ENCODE results near the gene PSPC1.

- TF ChIP-seq POLR2AphosphoS5 (IDR thresholded peaks at IDR 0.05) (no peak), POLR2A (IDR thresholded peaks at IDR 0.05) (no peak)
- TF ChIP-seq, protein P1, sequence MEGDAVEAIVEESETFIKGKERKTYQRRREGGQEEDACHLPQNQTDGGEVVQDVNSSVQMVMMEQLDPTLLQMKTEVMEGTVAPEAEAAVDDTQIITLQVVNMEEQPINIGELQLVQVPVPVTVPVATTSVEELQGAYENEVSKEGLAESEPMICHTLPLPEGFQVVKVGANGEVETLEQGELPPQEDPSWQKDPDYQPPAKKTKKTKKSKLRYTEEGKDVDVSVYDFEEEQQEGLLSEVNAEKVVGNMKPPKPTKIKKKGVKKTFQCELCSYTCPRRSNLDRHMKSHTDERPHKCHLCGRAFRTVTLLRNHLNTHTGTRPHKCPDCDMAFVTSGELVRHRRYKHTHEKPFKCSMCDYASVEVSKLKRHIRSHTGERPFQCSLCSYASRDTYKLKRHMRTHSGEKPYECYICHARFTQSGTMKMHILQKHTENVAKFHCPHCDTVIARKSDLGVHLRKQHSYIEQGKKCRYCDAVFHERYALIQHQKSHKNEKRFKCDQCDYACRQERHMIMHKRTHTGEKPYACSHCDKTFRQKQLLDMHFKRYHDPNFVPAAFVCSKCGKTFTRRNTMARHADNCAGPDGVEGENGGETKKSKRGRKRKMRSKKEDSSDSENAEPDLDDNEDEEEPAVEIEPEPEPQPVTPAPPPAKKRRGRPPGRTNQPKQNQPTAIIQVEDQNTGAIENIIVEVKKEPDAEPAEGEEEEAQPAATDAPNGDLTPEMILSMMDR (IDR thresholded peaks at IDR 0.05) = no peak
Measured at GRCh38 chr13:19657872-19658591, 124.7 kb downstream of the PSPC1 start.

Data from prostate gland (tissue), 2 donors.